Effector memory CD8-positive, alpha-beta T cell (primary cell): ENCODE measurements around the gene CITED4.
A peak's percentile ranks its signal among the peaks of the same experiment; 100 is the strongest.

Experiments
- ATAC-seq: fragments of 150-1000 bp; cut with Tn5 transposase; replicated peaks from 2 replicates; pipeline ENCODE4 v1.10.0; 2021; ENCODE audit warnings: mild to moderate bottlenecking, moderate library complexity
- DNase-seq, 3 experiments: peaks; one replicate each; pipeline ENCODE4 v3.0.0; 2021
- H3K27ac Mint-ChIP-seq, 2 donors: one replicate each; pipeline ENCODE4 v1.8.0; 2022; ENCODE audit warnings: mild to moderate bottlenecking in 2 of 2, mixed read lengths in 2 of 2, moderate library complexity in 2 of 2
- H3K27me3 Mint-ChIP-seq, 2 donors: one replicate each; pipeline ENCODE4 v1.8.0; 2022; ENCODE audit warnings: mixed read lengths in 2 of 2
- H3K36me3 Mint-ChIP-seq: one replicate; pipeline ENCODE4 v1.8.0; 2022; ENCODE audit warnings: mild to moderate bottlenecking, moderate library complexity, mixed read lengths; ENCODE audit not compliant: insufficient read depth
- H3K4me1 Mint-ChIP-seq, 2 donors: one replicate each; pipeline ENCODE4 v1.8.0; 2022; ENCODE audit warnings: low read depth in 2 of 2, mixed read lengths in 2 of 2
- H3K4me3 Mint-ChIP-seq, 2 donors: one replicate each; pipeline ENCODE4 v1.8.0; 2022; ENCODE audit warnings: mild to moderate bottlenecking in 2 of 2, mixed read lengths in 2 of 2, moderate library complexity in 2 of 2
- H3K9me3 Mint-ChIP-seq, 2 donors: one replicate each; pipeline ENCODE4 v1.8.0; 2022; ENCODE audit warnings: mixed read lengths in 2 of 2

Gene CITED4

GRCh38 chr1:40817791-40818263 lies 44.3 kb downstream of the CITED4 start:
- H3K36me3 Mint-ChIP-seq: peaks cover 7% of the 10 kb centered on the region

GRCh38 chr1:40815420-40815819 lies 46.7 kb downstream of the CITED4 start:
- Mint-ChIP-seq H3K4me1 (peaks cover 5 to 7% of the 10 kb centered on the region in 2 donors), H3K27ac (peak overlapping the region in 1 of 2 donors; percentile 49), H3K36me3 (peaks cover 9% of the 10 kb centered on the region), H3K27me3 (peaks cover 0 to 7% of the 10 kb centered on the region in 2 donors), H3K9me3 (no peaks in the 10 kb centered on the region), H3K4me3 (no peak overlapping the region)
- ATAC-seq (no peak), DNase-seq (no peak)

More at GRCh38 chr1:40817791-40818263, 44.3 kb downstream of the CITED4 start:
- Mint-ChIP-seq H3K4me3 (peak overlapping the region; percentile 82 to 84), H3K9me3 (no peaks in the 10 kb centered on the region), H3K4me1 (peaks cover 5 to 7% of the 10 kb centered on the region in 2 donors), H3K27me3 (peaks cover 0 to 6% of the 10 kb centered on the region in 2 donors), H3K27ac (peak overlapping the region; percentile 20 to 71)
- no peak for ATAC-seq
- DNase-seq: no peak
